H9 (cell line): ENCODE data around the gene LHFPL6. TPM values are rescaled to one million over a fixed set of nuclear protein-coding genes. Genes with fewer than 3 reads are reported as not detected.

Experiments used
- DNase-seq: peaks from one replicate; pipeline ENCODE4 v3.0.0-alpha.2; 2017
- H2AFZ ChIP-seq: one replicate; pipeline ENCODE4 v1.6.1; 2013; ENCODE audit warnings: mild to moderate bottlenecking, low read length, control low read depth, moderate library complexity
- H2AK5ac ChIP-seq: 2 replicates; pipeline ENCODE4 v1.6.1; 2013; ENCODE audit warnings: low read length, control low read depth, mixed read lengths; ENCODE audit not compliant: insufficient read length
- H2BK120ac ChIP-seq: one replicate; pipeline ENCODE4 v1.6.1; 2013; ENCODE audit warnings: low read depth, mild to moderate bottlenecking, low read length, control low read depth, inconsistent platforms; ENCODE audit not compliant: poor library complexity, severe bottlenecking
- H2BK12ac ChIP-seq: 2 replicates; pipeline ENCODE4 v1.6.1; 2013; ENCODE audit warnings: low read length, control low read depth, mixed read lengths, low read depth; ENCODE audit not compliant: insufficient read length
- H2BK15ac ChIP-seq: 2 replicates; pipeline ENCODE4 v1.6.1; 2013; ENCODE audit warnings: low read depth, low read length, control low read depth
- H2BK20ac ChIP-seq: one replicate; pipeline ENCODE4 v1.6.1; 2013; ENCODE audit warnings: low read depth, mild to moderate bottlenecking, low read length, control low read depth, inconsistent platforms; ENCODE audit not compliant: poor library complexity, severe bottlenecking
- H2BK5ac ChIP-seq: 2 replicates; pipeline ENCODE4 v1.6.1; 2013; ENCODE audit warnings: low read length, control low read depth, mixed read lengths; ENCODE audit not compliant: insufficient read length
- H3K14ac ChIP-seq: 2 replicates; pipeline ENCODE4 v1.6.1; 2013; ENCODE audit warnings: low read length, control low read depth; ENCODE audit not compliant: insufficient read depth
- H3K18ac ChIP-seq: 2 replicates; pipeline ENCODE4 v1.6.1; 2013; ENCODE audit warnings: low read depth, mild to moderate bottlenecking, mixed read lengths, low read length, control low read depth; ENCODE audit not compliant: insufficient read length
- H3K23ac ChIP-seq: 2 replicates; pipeline ENCODE4 v1.6.1; 2013; ENCODE audit warnings: low read length, control low read depth, mixed read lengths, low read depth; ENCODE audit not compliant: insufficient read length
- H3K23me2 ChIP-seq: 2 replicates; pipeline ENCODE4 v1.6.1; 2013; ENCODE audit warnings: low read depth, mild to moderate bottlenecking, mixed read lengths, low read length, control low read depth; ENCODE audit not compliant: insufficient read length, poor library complexity, severe bottlenecking
- H3K27ac ChIP-seq: 2 replicates; pipeline ENCODE4 v1.5.1; 2013; ENCODE audit warnings: low read length, control low read depth, mixed read lengths, low read depth; ENCODE audit not compliant: insufficient read length
- H3K27me3 ChIP-seq: 2 replicates; pipeline ENCODE4 v1.6.1; 2013; ENCODE audit warnings: low read length, control low read depth, inconsistent platforms; ENCODE audit not compliant: insufficient read depth
- H3K4ac ChIP-seq: 2 replicates; pipeline ENCODE4 v1.6.1; 2013; ENCODE audit warnings: low read depth, mild to moderate bottlenecking, control low read depth, inconsistent platforms, low read length, moderate library complexity
- H3K4me1 ChIP-seq: 2 replicates; pipeline ENCODE4 v1.6.1; 2013; ENCODE audit warnings: low read length, control low read depth, inconsistent platforms; ENCODE audit not compliant: insufficient read depth
- H3K4me2 ChIP-seq: 2 replicates; pipeline ENCODE4 v1.6.1; 2013; ENCODE audit warnings: low read length, control low read depth, mixed read lengths; ENCODE audit not compliant: insufficient read length, insufficient read depth
- H3K56ac ChIP-seq: 2 replicates; pipeline ENCODE4 v1.6.1; 2013; ENCODE audit warnings: low read depth, mild to moderate bottlenecking, mixed read lengths, low read length, control low read depth; ENCODE audit not compliant: insufficient read length
- H3K79me1 ChIP-seq: 2 replicates; pipeline ENCODE4 v1.6.1; 2013; ENCODE audit warnings: low read depth, mild to moderate bottlenecking, moderate library complexity, low read length, control low read depth, inconsistent platforms; ENCODE audit not compliant: insufficient read depth, poor library complexity, severe bottlenecking
- H3K79me2 ChIP-seq: 2 replicates; pipeline ENCODE4 v1.6.1; 2013; ENCODE audit warnings: low read length, control low read depth, inconsistent platforms; ENCODE audit not compliant: insufficient read depth
- H3K9ac ChIP-seq: 2 replicates; pipeline ENCODE4 v1.6.1; 2013; ENCODE audit warnings: low read length, control low read depth, mixed read lengths; ENCODE audit not compliant: insufficient read length; ENCODE audit errors: extremely low read depth
- H3K9me3 ChIP-seq: one replicate; pipeline ENCODE4 v1.6.1; 2013; ENCODE audit warnings: low read depth, low read length, inconsistent platforms; ENCODE audit not compliant: control insufficient read depth
- H3T11ph ChIP-seq: one replicate; pipeline ENCODE4 v1.6.1; 2013; ENCODE audit warnings: mild to moderate bottlenecking, low read length, control low read depth, inconsistent platforms
- H4K20me1 ChIP-seq: one replicate; pipeline ENCODE4 v1.6.1; 2013; ENCODE audit not compliant: control insufficient read depth, insufficient read length, insufficient read depth
- H4K5ac ChIP-seq: 2 replicates; pipeline ENCODE4 v1.6.1; 2013; ENCODE audit warnings: low read depth, mild to moderate bottlenecking, mixed read lengths, low read length, control low read depth; ENCODE audit not compliant: insufficient read length
- H4K8ac ChIP-seq: replicated peaks from 2 replicates; pipeline ENCODE4 v1.6.1; 2013; ENCODE audit warnings: low read length, control low read depth, mixed read lengths, low read depth; ENCODE audit not compliant: insufficient read length
- H4K91ac ChIP-seq: 2 replicates; pipeline ENCODE4 v1.6.1; 2013; ENCODE audit warnings: low read depth, mild to moderate bottlenecking, moderate library complexity, mixed read lengths, low read length, control low read depth; ENCODE audit not compliant: insufficient read length
- H3K27ac Mint-ChIP-seq, 3 experiments: 2 replicates in 2 of 3; 3 replicates in 1 of 3; pipeline ENCODE4 v1.8.0; 2020 to 2021; ENCODE audit warnings: mixed read lengths in 3 of 3, mild to moderate bottlenecking in 1 of 3, moderate library complexity in 1 of 3
- H3K27me3 Mint-ChIP-seq: 2 replicates; pipeline ENCODE4 v1.8.0; 2021; ENCODE audit warnings: low read depth, mild to moderate bottlenecking, moderate library complexity, mixed read lengths
- H3K36me3 Mint-ChIP-seq, 3 experiments: 2 replicates in 2 of 3; 3 replicates in 1 of 3; pipeline ENCODE4 v1.8.0; 2020 to 2021; ENCODE audit warnings: low read depth in 3 of 3, mixed read lengths in 3 of 3; ENCODE audit not compliant: insufficient read depth in 1 of 3
- H3K4me1 Mint-ChIP-seq, 2 experiments: 2 replicates each; pipeline ENCODE4 v1.8.0; 2020; ENCODE audit warnings: mixed read lengths in 2 of 2
- H3K4me3 Mint-ChIP-seq, 2 experiments: 2 replicates in 1 of 2; 3 replicates in 1 of 2; pipeline ENCODE4 v1.8.0; 2020 to 2021; ENCODE audit warnings: mild to moderate bottlenecking in 2 of 2, mixed read lengths in 2 of 2, moderate library complexity in 1 of 2
- H3K9me3 Mint-ChIP-seq, 2 experiments: 2 replicates in 1 of 2; 3 replicates in 1 of 2; pipeline ENCODE4 v1.8.0; 2020; ENCODE audit warnings: mild to moderate bottlenecking in 2 of 2, mixed read lengths in 2 of 2, moderate library complexity in 1 of 2
- CTCF ChIP-seq: fragments of 200-600 bp; sonication (generic); conservative IDR thresholded peaks from 3 replicates; pipeline ENCODE4 v1.8.0; 2021; ENCODE audit warnings: antibody characterized with exemption, mild to moderate bottlenecking
- WGBS: extraction: QIAGEN DNeasy Blood & Tissue Kit; methylation state at CpG from one replicate; pipeline ENCODE4 v1.1.7; 2013; ENCODE audit warnings: missing lambda C conversion rate, low lambda C conversion rate, mixed read lengths; ENCODE audit not compliant: insufficient read length; ENCODE audit errors: extremely low coverage; 5-methylcytosine and 5-hydroxymethylcytosine counted together
- total RNA-seq: library from RNA; stranded (reverse); gene quantifications from 2 replicates; pipeline ENCODE4 v1.2.1, GENCODE V29; 2021

The LHFPL6 gene
- total RNA-seq, 1 experiment from 2014 or later = 3.5 TPM

- Histone ChIP-seq H4K5ac (no peak overlapping the region), H3K23ac (no peak overlapping the region), H3K27me3 (peaks cover 17% of the 10 kb centered on the region; the same call in 1 of the 2 replicates), H2BK20ac (no peak overlapping the region), H3K14ac (no peak overlapping the region), H3K56ac (no peak overlapping the region), H2AFZ (no peak overlapping the region), H3K9me3 (no peaks in the 10 kb centered on the region), H2BK12ac (no peak overlapping the region), H3K79me2 (no peaks in the 10 kb centered on the region), H4K20me1 (no peaks in the 10 kb centered on the region), H2BK120ac (no peak overlapping the region), H3K27ac (no peak overlapping the region), H3K18ac (no peak overlapping the region), H3T11ph (no peak overlapping the region), H2BK5ac (no peak overlapping the region), H4K91ac (no peak overlapping the region), H3K9ac (no peak overlapping the region), H3K79me1 (no peaks in the 10 kb centered on the region), H3K23me2 (no peaks in the 10 kb centered on the region), H3K4me1 (no peaks in the 10 kb centered on the region), H2BK15ac (no peak overlapping the region), H3K4me2 (no peak overlapping the region), H3K4ac (no peak overlapping the region), H2AK5ac (no peak overlapping the region), H4K8ac (no peak overlapping the region)
- Mint-ChIP-seq H3K36me3 (no peaks in the 10 kb centered on the region), H3K9me3 (no peaks in the 10 kb centered on the region), H3K4me3 (no peak overlapping the region), H3K27ac (no peak overlapping the region), H3K4me1 (no peaks in the 10 kb centered on the region; a peak in 1 of 4 replicates), H3K27me3 (peaks cover 100% of the 10 kb centered on the region)
- WGBS = no CpG with 5 or more reads among the region's 13 CpGs
- no peak for TF ChIP-seq CTCF
- DNase-seq = no peak
These were observed 208.0 kb downstream of the LHFPL6 start for GRCh38 chr13:39394796-39395678.
